ENCODE results near the gene IFTAP. TPM values are rescaled to one million over a fixed set of nuclear protein-coding genes. Genes with fewer than 3 reads are reported as not detected.
"Not testable (repeated sequence)": the region's sequence is repeated elsewhere in the genome, so short reads cannot be mapped to it uniquely, and the experiment has no call there.

Gene IFTAP
- total RNA-seq, 1 donor from 2014 or later = 33.1 TPM

- no peak for TF ChIP-seq CTCF (conservative IDR thresholded peaks at IDR 0.05)
- Mint-ChIP-seq H3K9me3 (peaks cover 8% of the 10 kb centered on the region), H3K4me1 (ENCODE audit: unreplicated experiment) (no peaks in the 10 kb centered on the region), H3K4me3 (no peak overlapping the region), H3K36me3 (peaks cover 21% of the 10 kb centered on the region), H3K27ac (no peak overlapping the region), H3K27me3 (no peaks in the 10 kb centered on the region)
- DNase-seq (ENCODE audit: extremely low spot score, unreplicated experiment) = no peak
Observed at GRCh38 chr11:36657610-36658267, 63.4 kb downstream of the IFTAP start.

GRCh38 chr11:36661359-36661758, 67.1 kb downstream of the IFTAP start:
- H3K27ac Mint-ChIP-seq; H3K27me3 Mint-ChIP-seq; H3K4me3 Mint-ChIP-seq; DNase-seq (ENCODE audit: extremely low spot score, unreplicated experiment); H3K4me1 Mint-ChIP-seq (ENCODE audit: unreplicated experiment): not testable (repeated sequence)
- Mint-ChIP-seq H3K9me3 (peaks cover 15% of the 10 kb centered on the region), H3K36me3 (peaks cover 21% of the 10 kb centered on the region)

- Mint-ChIP-seq H3K9me3 (peaks cover 6% of the 10 kb centered on the region), H3K27ac (no peak overlapping the region), H3K36me3 (peaks cover 6% of the 10 kb centered on the region), H3K4me1 (ENCODE audit: unreplicated experiment) (no peaks in the 10 kb centered on the region), H3K4me3 (no peak overlapping the region), H3K27me3 (no peaks in the 10 kb centered on the region)
- DNase-seq (ENCODE audit: extremely low spot score, unreplicated experiment) = no peak
- TF ChIP-seq CTCF (conservative IDR thresholded peaks at IDR 0.05) = peak; percentile 86
Observed at GRCh38 chr11:36672815-36673450, 78.6 kb downstream of the IFTAP start.

GRCh38 chr11:36679547-36679946, 85.2 kb downstream of the IFTAP start:
- not testable (repeated sequence) for H3K27ac Mint-ChIP-seq; H3K36me3 Mint-ChIP-seq; H3K27me3 Mint-ChIP-seq; H3K4me1 Mint-ChIP-seq (ENCODE audit: unreplicated experiment); H3K4me3 Mint-ChIP-seq; H3K9me3 Mint-ChIP-seq; DNase-seq (ENCODE audit: extremely low spot score, unreplicated experiment)

GRCh38 chr11:36683818-36684217, 89.5 kb downstream of the IFTAP start:
- no peak for TF ChIP-seq CTCF (conservative IDR thresholded peaks at IDR 0.05)
- H3K27me3 Mint-ChIP-seq = peaks cover 7% of the 10 kb centered on the region
- no peak overlapping the region for H3K27ac Mint-ChIP-seq
- H3K4me1 Mint-ChIP-seq (ENCODE audit: unreplicated experiment) = no peaks in the 10 kb centered on the region
- no peak overlapping the region for H3K4me3 Mint-ChIP-seq
- no peaks in the 10 kb centered on the region for H3K36me3 Mint-ChIP-seq
- DNase-seq (ENCODE audit: extremely low spot score, unreplicated experiment) = no peak
- peaks cover 4% of the 10 kb centered on the region for H3K9me3 Mint-ChIP-seq

- Mint-ChIP-seq H3K4me1 (ENCODE audit: unreplicated experiment) (no peaks in the 10 kb centered on the region), H3K27me3 (peaks cover 9% of the 10 kb centered on the region), H3K4me3 (no peak overlapping the region), H3K36me3 (no peaks in the 10 kb centered on the region), H3K27ac (no peak overlapping the region), H3K9me3 (peaks cover 4% of the 10 kb centered on the region)
- no peak for DNase-seq (ENCODE audit: extremely low spot score, unreplicated experiment)
- TF ChIP-seq CTCF (conservative IDR thresholded peaks at IDR 0.05) = no peak
Observed at GRCh38 chr11:36684840-36685801, 90.8 kb downstream of the IFTAP start.

All from type B pancreatic cell (in vitro differentiated cells).